GM10266 (cell line): ENCODE data around the gene SETD2.

Source experiments
- DNase-seq: peaks from one replicate; pipeline ENCODE4 v3.0.0; 2012; ENCODE audit errors: extremely low spot score
- CTCF ChIP-seq: IDR thresholded peaks from 2 replicates; pipeline ENCODE4 v1.5.1; 2012; ENCODE audit warnings: mild to moderate bottlenecking, low read depth; ENCODE audit not compliant: control insufficient read depth, insufficient read depth; ENCODE audit errors: missing control alignments

SETD2 gene

GRCh38 chr3:47092090-47092489 lies 71.8 kb downstream of the SETD2 start:
- no peak for DNase-seq
- TF ChIP-seq CTCF: no peak

- TF ChIP-seq CTCF: no peak
- no peak for DNase-seq
Observed at GRCh38 chr3:47089630-47090029, 74.3 kb downstream of the SETD2 start.

- no peak for TF ChIP-seq CTCF
- DNase-seq: no peak
Observed at GRCh38 chr3:47086071-47086470, 77.8 kb downstream of the SETD2 start.

- peak; percentile 33 for DNase-seq
- TF ChIP-seq CTCF: no peak
Observed at GRCh38 chr3:47083786-47084185, 80.1 kb downstream of the SETD2 start.

GRCh38 chr3:47082519-47082918 lies 81.4 kb downstream of the SETD2 start:
- DNase-seq: peak; percentile 16
- no peak for TF ChIP-seq CTCF

- no peak for DNase-seq
- no peak for TF ChIP-seq CTCF
Observed at GRCh38 chr3:47079432-47079831, 84.5 kb downstream of the SETD2 start.

GRCh38 chr3:47073685-47074084 lies 90.2 kb downstream of the SETD2 start:
- TF ChIP-seq CTCF: no peak

More at GRCh38 chr3:47073685-47074084, 90.2 kb downstream of the SETD2 start:
- no peak for DNase-seq
